Measurements from ENCODE around the gene ABR. TPM values are rescaled to one million over a fixed set of nuclear protein-coding genes. Genes with fewer than 3 reads are reported as not detected.

Gene ABR
- total and polyA plus RNA-seq, 2 of the 8 experiments (the other 6 are each of a cell fraction or from before 2014, with no cell fraction given): 44.8 to 47.2 TPM

DNA sequence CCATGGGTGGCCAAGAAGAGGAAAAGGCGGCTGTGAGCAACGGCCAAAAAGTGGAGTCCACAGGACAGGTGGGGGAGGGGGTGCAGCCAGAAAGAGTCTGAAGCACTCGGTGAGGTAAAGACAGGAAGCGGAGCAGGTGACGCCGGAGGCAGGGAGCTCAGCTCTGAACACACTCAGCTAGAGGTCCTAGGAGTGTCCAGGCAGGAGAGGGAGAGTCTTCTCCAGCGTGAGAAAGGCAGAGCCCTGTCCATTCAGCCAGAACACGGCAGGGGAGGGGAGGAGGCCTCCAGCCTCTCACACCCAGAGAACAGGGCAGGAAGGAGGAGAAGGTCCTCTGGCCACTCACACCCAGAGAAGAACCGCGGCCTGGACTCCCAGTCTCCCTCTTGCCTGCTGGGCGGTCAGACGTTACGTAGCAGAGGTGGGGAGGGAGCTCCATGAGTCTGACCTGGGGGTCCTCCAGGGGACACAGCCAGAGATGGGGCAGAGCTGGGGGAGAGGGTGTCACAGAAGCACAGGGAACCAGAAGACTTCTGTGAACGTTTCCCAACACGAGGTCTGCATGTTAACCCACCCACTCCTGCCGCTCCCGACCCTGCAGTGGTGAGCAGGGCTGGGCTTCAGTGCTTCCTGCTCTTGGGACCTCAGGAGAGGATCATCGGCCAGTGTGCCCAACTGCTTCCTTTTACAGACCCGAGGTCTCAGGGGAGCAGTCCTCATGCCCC lies 89.2 kb downstream of the ABR start:
- Histone ChIP-seq H3K27ac (ENCODE audit: low read depth, low read length) (no peak overlapping the region; the same call in 1 of the 2 replicates), H3K27me3 (replicated peaks in 1 of 4; ENCODE audit: control insufficient read depth in 3 of 4, extremely low read depth in 1 of 4, insufficient read depth in 3 of 4, low read length in 3 of 4) (no peaks in the 10 kb centered on the region), H2AK5ac (ENCODE audit: low read depth, low read length) (no peak overlapping the region), H4K8ac (ENCODE audit: extremely low read depth, insufficient read depth, low read length) (peak overlapping the region; percentile 16; the same call in 1 of the 2 replicates), H3K9me3 (ENCODE audit: insufficient read depth in 2 of 2, low read depth in 1 of 2, low read length in 1 of 2) (no peaks in the 10 kb centered on the region), H3K4me1 (replicated peaks in 1 of 4; ENCODE audit: control insufficient read depth in 3 of 4, insufficient read depth in 4 of 4, low read length in 3 of 4) (peaks cover 0 to 13% (median 1%) of the 10 kb centered on the region in 4 experiments; a peak in 1 of 7 replicates), H4K20me1 (replicated peaks in 1 of 2; ENCODE audit: control insufficient read depth in 1 of 2, insufficient read depth in 2 of 2, low read length in 2 of 2) (peaks cover 0 to 4% of the 10 kb centered on the region in 2 experiments), H3K4ac (replicated peaks; ENCODE audit: insufficient read length, low read depth, low read length) (no peak overlapping the region), H3K14ac (ENCODE audit: insufficient read length) (no peak overlapping the region), H2AFZ (ENCODE audit: low read length) (no peak overlapping the region), H3K79me2 (ENCODE audit: control insufficient read depth in 1 of 2, insufficient read depth in 2 of 2, low read length in 2 of 2) (no peaks in the 10 kb centered on the region), H3K4me3 (ENCODE audit: extremely low read depth in 1 of 4, insufficient read depth in 2 of 4, low read depth in 3 of 4, low read length in 4 of 4) (no peak overlapping the region), H2BK15ac (ENCODE audit: low read length) (no peak overlapping the region), H3K36me3 (ENCODE audit: control insufficient read depth in 2 of 4, insufficient read depth in 4 of 4, low read length in 3 of 4) (no peaks in the 10 kb centered on the region; a peak in 1 of 8 replicates), H3K23ac (ENCODE audit: insufficient read length) (no peak overlapping the region), H2BK120ac (replicated peaks; ENCODE audit: low read depth, low read length) (no peak overlapping the region), H3K18ac (ENCODE audit: extremely low read depth, low read length) (no peak overlapping the region), H4K5ac (ENCODE audit: insufficient read length, low read depth, low read length) (no peak overlapping the region), H3K56ac (replicated peaks; ENCODE audit: insufficient read length, low read depth, low read length) (no peak overlapping the region), H3K4me2 (ENCODE audit: insufficient read depth in 1 of 2, low read depth in 2 of 2, low read length in 2 of 2) (no peak overlapping the region), H3K79me1 (ENCODE audit: low read depth, low read length) (no peaks in the 10 kb centered on the region), H4K91ac (replicated peaks; ENCODE audit: insufficient read length, low read length) (no peak overlapping the region), H3K23me2 (ENCODE audit: low read depth, low read length) (no peaks in the 10 kb centered on the region), H2BK20ac (ENCODE audit: low read length) (no peak overlapping the region), H2BK5ac (ENCODE audit: low read depth, low read length) (no peak overlapping the region), H2BK12ac (ENCODE audit: low read depth, low read length) (no peak overlapping the region), H3K9ac (replicated peaks in 1 of 4; ENCODE audit: extremely low read depth in 1 of 4, low read depth in 3 of 4, low read length in 3 of 4) (no peak overlapping the region)
- DNase-seq (ENCODE audit: low read depth in 1 of 2, low spot score in 2 of 2): no peak
- FAIRE-seq: no peak
- POLR2A ChIA-PET (ENCODE audit: partially characterized antibody): no interaction called here
- CTCF ChIA-PET (ENCODE audit: partially characterized antibody): interaction anchor here (0.7 to 0.8 kb wide), 2 partner anchors 16 to 32 kb away, joined by 4 read pairs; no protein-coding TSS in a partner anchor
- 85% methylated on average over 10 of the region's 19 CpGs; no CpG with 5 or more reads in 1 of the 2 experiments for WGBS, 2 experiments (ENCODE audit: extremely low coverage in 1 of 2, insufficient coverage in 1 of 2, insufficient read length in 1 of 2, insufficient replicate concordance in 2 of 2, low coverage in 1 of 2, low lambda C conversion rate in 2 of 2, missing lambda C conversion rate in 1 of 2)
- TF ChIP-seq RBBP5 (IDR thresholded peaks at IDR 0.05; ENCODE audit: borderline replicate concordance, low read depth, low read length) (no peak), CBX5 (IDR thresholded peaks at IDR 0.05; ENCODE audit: low read depth, low read length) (no peak), KDM4A (IDR thresholded peaks at IDR 0.05; ENCODE audit: low read depth, low read length, severe bottlenecking) (no peak), CHD2 (IDR thresholded peaks at IDR 0.05; ENCODE audit: low read length) (no peak), BCL11A (IDR thresholded peaks at IDR 0.05; ENCODE audit: low read depth in 2 of 2, low read length in 2 of 2) (no peak), BRCA1 (IDR thresholded peaks at IDR 0.05; ENCODE audit: low read depth, low read length) (no peak), SUZ12 (IDR thresholded peaks at IDR 0.05; ENCODE audit: low read length) (no peak), SAP30 (IDR thresholded peaks at IDR 0.05; ENCODE audit: insufficient read depth, insufficient replicate concordance, low read length) (no peak), SIX5 (IDR thresholded peaks at IDR 0.05; ENCODE audit: low read depth, low read length) (no peak)
- TF ChIP-seq, protein P1, sequence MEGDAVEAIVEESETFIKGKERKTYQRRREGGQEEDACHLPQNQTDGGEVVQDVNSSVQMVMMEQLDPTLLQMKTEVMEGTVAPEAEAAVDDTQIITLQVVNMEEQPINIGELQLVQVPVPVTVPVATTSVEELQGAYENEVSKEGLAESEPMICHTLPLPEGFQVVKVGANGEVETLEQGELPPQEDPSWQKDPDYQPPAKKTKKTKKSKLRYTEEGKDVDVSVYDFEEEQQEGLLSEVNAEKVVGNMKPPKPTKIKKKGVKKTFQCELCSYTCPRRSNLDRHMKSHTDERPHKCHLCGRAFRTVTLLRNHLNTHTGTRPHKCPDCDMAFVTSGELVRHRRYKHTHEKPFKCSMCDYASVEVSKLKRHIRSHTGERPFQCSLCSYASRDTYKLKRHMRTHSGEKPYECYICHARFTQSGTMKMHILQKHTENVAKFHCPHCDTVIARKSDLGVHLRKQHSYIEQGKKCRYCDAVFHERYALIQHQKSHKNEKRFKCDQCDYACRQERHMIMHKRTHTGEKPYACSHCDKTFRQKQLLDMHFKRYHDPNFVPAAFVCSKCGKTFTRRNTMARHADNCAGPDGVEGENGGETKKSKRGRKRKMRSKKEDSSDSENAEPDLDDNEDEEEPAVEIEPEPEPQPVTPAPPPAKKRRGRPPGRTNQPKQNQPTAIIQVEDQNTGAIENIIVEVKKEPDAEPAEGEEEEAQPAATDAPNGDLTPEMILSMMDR (IDR thresholded peaks at IDR 0.05; ENCODE audit: control extremely low read depth in 1 of 3, insufficient read depth in 1 of 3, low read depth in 1 of 3, low read length in 3 of 3): no peak
